HG03354 (cell line): Measurements from ENCODE around the gene SLC39A5.
"Not testable (repeated sequence)": the region's sequence is repeated elsewhere in the genome, so short reads cannot be mapped to it uniquely, and the experiment has no call there.

Experiments
- ATAC-seq: cut with Tn5 transposase; IDR thresholded peaks from one replicate; pipeline ENCODE4 v1.9.1; 2021; ENCODE audit warnings: mild to moderate bottlenecking; ENCODE audit not compliant: unreplicated experiment, poor library complexity, severe bottlenecking

The SLC39A5 gene, protein sequence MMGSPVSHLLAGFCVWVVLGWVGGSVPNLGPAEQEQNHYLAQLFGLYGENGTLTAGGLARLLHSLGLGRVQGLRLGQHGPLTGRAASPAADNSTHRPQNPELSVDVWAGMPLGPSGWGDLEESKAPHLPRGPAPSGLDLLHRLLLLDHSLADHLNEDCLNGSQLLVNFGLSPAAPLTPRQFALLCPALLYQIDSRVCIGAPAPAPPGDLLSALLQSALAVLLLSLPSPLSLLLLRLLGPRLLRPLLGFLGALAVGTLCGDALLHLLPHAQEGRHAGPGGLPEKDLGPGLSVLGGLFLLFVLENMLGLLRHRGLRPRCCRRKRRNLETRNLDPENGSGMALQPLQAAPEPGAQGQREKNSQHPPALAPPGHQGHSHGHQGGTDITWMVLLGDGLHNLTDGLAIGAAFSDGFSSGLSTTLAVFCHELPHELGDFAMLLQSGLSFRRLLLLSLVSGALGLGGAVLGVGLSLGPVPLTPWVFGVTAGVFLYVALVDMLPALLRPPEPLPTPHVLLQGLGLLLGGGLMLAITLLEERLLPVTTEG

DNA sequence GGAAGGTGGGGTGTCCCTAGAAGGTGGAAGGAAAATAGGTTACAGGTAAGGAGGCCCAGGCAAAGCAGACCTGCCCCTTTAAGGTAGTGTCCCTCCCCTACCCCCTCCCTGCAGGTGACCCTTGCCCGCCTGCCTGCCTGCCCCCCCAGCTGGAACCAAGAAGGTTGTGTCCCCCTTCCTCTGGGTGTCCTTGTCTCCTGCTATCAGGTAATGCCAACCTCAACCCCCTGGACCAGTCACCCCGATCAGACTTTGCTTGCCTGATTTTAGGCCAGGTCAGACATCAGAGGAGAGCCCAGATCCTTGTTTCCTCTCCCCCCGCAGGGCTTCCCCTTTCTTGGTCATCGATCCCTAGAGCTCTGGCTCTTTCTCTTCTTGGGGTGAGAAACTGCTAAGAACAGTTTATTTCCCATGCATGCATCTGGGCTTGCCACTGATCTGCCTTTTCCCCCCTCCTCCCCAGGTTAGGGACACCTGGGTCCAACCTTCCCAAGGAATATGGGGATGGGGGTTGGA, at the start of gene SLC39A5:
Gene SLC39A5, plus strand, starts transcription at position 136 of the 516 bp plus-strand sequence. CDS start 1,224 bp downstream, outside the sequence.
- no peak for ATAC-seq

DNA sequence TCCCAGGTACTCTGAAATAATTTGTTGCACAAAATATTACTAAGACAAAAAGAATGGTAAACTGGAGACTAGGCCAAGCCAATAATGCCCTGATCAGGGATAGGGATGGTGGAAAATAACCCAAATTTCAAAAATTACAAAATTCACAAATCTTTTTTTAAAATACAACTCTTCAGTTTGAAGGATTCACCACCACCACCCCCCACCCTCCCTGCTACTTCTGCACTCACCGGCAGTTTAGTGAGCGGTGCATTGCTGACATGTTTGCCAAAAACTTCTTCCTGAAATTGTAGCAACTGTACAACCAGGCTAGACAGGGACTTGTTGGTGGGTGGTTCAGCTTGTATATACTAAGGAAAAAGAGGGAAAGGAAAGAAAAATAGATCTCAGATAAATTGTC, 42.9 kb upstream of the SLC39A5 start:
- no peak for ATAC-seq

DNA sequence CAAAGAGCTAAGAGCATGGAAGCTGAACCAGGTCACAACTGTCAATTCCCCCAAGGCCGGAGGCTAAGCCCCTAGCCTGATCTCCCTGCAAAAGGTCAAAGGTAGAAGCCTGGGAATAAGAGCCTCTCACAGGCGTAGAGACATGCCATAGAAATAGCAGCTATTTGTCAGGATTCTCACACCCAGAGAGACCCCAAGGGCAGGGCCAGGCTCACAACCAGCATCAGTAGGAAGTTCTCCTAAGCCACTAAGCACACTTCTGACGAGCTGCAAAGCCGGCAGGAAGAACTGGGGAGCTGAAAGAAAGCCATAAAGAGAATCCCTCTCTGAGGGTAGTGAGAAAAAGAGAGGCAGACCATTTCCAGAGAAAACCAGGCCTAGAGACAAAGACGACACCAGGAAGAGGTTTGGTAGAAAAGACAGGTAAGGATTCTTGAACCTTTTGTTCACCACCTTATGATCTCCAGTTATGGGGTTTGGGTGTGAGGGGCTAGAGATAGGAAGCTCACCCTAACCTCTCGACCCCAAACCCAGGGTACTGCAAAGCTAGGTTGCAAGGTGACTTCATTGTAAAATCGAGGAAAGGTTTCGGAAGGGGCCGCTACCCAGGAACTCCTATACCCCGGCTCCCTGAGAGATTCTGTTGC, 41.6 kb upstream of the SLC39A5 start:
- no peak for ATAC-seq

DNA sequence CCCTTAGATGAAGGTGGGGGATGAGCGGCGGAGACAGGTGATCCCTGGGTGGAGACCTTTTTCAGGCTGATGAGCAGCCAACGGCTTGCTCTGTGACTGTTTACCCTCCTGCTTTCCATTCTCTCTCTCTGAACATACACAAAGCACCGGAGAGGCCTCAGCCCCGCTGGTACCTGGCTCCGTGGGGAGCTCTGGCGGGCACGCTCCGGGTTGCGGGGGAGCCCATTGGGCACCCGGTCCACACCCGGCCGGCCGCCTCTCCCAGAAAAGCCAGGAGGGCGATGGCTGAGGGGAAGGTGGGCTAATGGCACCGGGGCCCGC, 41.1 kb upstream of the SLC39A5 start:
- peak; percentile 10 for ATAC-seq

DNA sequence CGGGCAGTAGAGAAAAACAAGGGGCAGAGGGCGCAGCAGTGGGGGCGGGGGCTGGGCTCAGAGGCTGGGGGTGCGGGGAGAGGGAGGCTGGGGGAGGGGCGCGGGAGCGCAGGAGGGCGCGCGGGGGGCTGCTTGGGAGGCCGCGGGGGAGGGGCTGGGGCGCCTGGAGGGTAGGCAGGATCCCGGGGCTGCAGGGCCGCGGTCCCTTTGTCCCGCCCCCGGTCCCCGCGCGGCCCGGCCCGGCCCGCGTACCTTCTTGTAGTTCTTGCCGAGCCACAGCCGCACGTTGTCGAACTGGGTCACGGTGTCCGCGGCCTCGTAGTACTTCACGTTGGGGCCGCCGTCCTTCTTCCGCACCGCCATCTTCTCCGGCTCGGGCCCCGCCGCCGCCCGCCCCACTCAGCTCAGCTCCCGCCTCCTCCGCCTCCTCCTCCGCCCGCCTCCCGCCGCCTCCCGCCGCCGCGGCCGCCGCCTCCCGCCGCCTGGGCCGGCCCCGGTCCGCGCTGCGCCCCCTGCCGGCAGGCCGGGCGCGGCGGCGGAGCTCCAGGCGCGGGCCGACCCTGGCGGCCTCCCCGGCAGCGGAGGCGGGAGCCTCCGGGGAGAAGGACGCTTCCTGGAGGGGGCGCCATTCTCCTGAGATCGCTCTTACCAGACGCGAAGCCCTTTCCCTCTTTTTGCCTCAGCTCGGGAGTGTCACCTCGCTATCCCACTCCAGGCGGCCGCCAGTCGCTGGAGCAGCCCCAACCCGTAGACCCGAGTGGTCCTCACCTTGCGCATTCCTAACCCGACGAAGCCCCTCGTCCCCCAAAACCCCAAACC, 40.5 kb upstream of the SLC39A5 start, which contains the start of gene SMARCC2:
Gene SMARCC2, minus strand, starts transcription at position 385 of the 819 bp plus-strand sequence. Its CDS starts 22 bp downstream, at position 363.
- ATAC-seq = peak; percentile 75

DNA sequence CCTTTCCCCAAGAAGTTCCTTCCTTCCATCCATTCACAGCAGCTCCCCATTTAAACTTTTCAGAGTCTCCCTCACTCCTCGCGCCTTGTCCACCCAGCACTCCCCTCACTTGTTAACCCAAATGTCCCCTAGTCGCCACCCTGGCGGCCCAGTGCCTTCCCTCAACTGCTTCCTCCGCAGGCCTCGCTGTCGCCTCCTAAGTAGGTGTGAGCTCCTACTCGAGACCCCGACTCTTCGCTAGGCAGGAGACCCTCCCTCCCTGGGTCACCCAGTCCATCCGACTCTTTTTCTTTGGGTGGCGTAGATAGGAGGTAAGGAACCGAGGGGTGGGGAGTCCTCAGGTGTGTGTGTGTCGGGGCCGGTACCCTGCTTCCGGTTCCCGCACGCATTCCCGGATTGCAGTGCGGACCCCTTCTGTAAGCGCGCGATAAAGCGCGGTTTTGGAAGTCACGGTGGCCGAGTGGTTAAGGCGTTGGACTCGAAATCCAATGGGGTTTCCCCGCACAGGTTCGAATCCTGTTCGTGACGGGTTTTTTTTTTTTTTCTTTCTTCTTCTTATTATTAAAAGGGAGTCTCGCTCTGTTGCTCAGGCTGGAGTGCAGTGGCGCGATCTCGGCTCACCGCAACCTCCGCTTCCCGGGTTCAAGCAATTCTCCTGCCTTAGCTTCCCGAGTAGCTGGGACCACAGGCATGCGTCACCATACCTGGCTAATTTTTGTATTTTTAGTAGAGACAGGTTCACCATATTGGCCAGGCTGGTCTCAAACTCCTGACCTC, 39.7 kb upstream of the SLC39A5 start:
- ATAC-seq = peak; percentile 46

DNA sequence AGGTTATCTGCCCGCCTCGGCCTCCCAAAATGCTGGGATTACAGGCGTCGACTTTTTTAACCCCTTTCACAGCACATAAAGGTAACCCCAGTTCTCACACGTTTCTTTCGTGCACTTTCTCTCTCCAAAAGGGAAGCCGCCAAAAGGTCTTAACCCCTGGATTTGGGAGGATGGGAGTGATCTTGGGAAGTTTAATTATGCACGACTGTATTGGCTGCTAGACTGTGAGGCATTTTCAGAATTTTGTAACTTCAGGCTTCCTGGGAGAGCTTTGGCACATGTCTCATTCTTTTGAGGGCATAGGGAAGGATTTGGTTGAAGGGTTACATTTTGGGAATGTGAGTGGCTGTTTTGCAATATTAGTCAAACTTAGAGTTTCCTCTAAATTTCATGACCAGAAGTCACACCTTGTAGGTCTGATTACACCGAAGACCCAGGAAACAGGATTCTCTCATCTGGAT, 39.1 kb upstream of the SLC39A5 start:
- no peak for ATAC-seq

DNA sequence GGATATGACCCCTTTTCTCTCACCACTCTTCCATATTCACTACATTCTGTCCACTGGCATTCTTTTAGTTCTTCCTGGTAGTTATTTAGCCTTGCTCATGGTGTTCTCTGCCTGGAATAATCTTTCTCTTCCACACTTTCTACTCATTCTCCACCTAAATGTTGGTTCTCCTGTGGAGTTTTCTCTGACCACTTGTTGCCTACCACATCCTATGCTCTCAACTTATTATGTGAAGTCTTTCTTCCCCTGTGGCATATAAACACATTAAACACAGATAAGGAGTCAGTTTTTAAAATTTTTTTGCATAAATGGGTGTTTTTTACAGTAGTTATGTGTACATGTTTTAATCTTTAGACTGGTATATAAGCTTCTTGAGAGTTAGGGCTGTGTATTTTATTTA, 37.3 kb upstream of the SLC39A5 start:
- no peak for ATAC-seq

DNA sequence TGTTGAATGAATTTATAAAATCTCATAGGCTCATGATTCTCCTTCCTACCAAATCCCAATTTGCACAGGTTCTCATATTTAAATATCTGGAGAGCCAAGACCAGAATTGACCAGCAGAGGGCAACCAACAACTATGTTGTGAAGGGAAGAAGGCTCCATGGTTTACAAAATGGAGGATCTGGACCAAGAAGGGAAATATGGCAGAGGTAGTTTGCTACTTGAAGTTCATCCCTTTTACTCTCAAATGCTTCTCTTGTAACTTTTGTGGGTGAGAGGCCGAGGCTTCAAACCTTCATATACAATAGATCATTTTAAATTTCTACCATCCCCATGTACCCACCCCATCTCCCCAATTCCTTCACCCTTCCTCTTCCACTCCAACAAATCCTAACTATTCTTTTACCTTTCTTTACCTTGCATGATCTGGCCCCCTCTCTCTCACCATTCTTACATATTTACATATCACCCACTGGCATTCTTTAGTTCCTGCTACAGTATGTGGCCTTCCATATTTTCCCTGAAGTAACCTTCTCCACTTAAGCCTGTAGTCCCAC, 36.7 kb upstream of the SLC39A5 start:
- ATAC-seq = no peak

DNA sequence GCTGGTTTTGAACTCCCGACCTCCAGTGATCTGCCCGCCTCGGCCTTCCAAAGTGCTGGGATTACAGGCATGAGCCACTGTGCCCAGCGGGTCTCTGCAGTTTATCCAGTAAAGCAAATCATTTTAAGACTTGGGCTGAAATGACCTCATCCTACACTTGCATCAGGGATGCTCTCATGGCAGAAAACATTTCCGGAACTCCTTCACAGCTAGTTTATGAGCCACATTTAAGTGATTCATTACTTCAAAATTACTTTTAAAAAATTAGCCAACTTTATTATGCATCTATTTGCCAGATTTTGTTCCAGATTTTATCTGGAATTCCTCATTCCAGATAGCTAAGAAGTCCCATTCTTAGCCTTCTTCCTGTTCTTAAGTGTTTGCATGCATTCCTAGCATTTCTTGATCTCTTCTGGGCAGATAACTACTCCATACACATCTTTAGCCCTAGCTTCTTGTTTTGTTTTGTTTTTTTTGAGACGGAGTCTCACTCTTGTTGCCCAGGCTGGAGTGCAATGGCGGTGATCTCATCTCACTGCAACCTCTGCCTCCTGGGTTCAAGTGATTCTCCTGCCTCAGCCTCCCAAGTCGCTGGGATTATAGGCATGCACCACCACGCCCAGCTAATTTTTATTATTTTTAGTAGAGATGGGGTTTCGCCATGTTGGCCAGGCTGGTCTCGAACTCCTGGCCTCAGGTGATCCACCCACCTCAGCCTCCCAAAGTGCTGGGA, 32.9 kb upstream of the SLC39A5 start:
- ATAC-seq = not testable (repeated sequence)

DNA sequence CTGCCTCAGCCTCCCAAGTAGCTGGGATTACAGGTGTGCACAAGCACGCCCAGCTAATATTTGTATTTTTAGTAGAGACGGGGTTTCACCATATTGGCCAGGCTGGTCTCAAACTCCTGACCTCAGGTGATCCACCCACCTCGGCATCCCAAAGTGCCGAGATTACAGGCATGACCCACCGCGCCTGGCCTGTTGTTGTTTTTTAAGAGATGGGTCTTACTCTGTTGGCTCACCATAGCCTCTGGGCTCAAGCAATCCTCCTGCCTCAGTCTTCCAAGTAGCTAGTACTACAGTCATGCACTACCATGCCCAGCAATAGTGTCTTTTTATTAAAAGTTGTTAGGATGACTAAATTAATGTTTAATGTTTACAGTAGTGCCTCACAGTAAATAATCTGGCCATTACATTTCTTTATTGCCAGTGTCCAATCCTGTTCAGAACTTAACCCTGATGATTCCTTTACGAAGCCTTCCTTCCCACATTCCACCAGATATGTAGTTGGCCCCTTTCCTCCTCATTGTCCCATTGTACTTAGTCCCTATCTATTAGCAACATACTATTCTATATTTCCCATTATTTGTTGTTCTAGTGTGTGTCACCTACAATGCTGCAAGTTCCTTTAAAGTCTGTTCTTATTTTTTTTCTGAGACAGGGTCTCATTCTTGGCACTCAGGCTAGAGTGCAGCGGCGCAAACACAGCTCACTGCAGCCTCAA, 31.8 kb upstream of the SLC39A5 start:
- no peak for ATAC-seq

DNA sequence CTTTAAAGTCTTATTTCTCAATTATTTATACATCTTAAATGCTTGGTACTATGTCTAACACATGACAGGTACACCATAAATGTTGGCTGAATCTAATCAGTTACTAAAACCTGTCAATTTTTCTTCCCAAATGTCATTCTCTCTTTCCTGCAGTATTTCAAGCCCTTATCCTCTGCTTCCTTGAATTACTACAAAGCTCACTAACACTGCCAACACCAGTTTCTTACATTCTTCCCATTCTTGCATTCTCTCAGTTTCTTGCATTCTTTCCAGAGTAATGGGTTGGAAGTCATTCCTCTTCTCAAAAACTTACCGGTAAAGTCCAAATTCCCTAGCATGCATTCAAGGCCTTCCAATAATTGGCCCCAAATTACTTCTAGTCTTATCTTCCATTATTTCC, 31.0 kb upstream of the SLC39A5 start:
- ATAC-seq = no peak

DNA sequence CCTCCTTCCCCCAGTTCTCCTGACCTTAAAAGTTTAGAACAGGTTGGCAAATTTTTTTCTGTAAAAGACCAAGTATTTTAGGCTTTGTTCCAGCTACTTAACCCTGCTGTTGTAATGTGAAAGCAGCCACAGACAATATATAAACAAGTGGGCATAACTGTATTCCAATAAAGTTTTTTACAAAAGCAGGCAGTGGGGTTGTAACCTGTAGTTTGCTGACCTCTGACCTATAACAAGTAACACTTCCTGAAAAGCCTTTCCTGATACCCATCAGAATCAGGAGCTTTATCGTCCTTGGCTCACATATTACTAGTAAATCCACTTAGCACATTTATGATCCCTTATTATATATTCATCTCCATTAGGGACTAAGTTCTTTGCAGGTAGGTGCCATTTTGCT, 27.5 kb upstream of the SLC39A5 start:
- ATAC-seq = no peak

DNA sequence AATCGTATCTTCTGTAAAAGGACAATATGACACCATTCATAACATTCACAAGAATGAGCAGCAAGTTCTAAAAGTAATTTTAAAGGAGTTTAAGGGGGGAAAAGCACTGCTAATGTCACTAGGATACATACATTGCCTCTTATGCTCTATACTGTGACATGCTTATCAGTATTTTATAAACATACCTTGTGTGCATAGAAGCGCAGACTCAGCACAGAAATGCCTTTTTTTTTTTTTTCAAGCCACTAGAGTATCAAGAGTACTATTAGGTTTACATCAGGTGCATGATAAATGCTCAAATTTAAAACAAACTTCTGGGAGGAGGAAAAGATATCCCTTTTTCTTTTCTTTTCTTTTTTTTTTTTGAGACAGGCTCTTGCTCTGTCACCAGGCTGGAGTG, 27.0 kb upstream of the SLC39A5 start:
- ATAC-seq = no peak

DNA sequence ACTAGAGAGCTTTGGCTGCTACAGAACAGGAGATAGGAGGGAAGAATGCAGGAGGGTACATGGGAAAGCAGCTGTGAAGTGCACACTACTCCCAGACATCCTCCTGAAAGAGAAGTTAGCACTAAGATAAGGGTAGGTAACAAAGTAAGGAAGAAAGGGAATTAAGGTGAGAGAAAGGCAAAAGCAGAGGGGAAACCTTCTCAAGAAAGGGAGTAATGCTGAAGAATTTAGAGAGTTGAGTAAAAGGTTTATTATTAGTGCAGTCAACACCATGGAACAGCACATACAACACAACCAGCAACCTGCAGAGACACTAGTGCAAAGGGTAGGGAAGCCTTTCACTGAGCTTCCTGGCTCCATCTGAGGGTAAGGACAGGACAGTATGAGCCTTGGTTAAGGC, 25.6 kb upstream of the SLC39A5 start:
- no peak for ATAC-seq

DNA sequence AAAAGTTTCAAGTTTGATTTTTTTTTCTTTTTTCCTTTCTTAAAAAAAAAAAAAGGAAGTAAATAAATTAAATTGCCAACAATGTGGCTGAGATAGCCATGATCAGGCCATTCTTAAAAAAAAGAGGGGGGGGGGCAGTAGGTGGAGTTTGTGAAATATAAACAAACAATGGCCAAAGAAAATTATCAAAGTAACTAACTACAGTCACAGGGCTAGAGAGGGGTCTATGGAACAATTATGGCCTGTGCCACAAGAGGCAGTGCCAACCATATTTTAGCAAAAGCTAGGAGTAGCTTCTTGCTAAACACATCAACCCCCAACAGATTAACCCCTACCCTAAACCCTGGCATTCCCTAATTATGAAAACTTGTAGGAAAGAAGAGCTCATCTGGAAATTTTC, 24.4 kb upstream of the SLC39A5 start:
- no peak for ATAC-seq

DNA sequence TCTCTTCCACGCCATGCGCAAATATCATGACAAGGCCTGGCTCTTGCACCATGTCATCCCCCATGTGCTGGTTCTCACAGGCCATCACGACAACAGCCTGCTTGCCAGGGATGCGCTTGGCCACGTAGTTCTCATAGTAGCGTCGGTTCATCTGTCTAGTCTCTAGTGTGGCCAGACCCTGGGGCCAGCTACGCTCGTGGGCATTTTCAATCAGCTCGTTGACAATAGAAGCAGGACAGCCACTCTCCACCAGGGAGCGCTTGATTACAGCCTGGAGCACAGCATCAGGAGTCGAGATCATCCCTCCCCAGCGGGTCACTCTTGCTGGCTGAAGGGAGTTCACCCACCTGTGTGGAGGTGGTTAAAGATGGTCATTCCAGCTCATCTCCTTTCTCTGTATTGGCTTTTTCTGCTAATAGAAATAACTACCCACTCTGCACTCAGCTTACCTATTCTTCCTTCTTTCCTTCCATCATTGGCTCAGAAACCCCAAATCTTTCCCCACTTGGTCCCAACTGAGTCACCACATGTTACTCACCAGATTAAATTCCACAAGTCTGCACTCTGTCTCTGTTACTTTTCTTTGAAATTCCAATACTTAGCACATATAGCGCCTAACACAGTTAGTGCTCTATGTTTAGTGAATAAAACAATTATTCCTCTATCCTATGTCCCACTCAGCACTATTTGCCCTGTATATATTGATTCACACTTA, 23.2 kb upstream of the SLC39A5 start:
- ATAC-seq = no peak
